AML-193 (cell line): ENCODE measurements around the gene LVRN.
"Not testable (repeated sequence)": the region's sequence is repeated elsewhere in the genome, so short reads cannot be mapped to it uniquely, and the experiment has no call there.

Experiments
- DNase-seq, 2 experiments: peaks; one replicate each; lab custom pipeline; 2025; lab: John Stamatoyannopoulos, UW

The LVRN gene

DNA sequence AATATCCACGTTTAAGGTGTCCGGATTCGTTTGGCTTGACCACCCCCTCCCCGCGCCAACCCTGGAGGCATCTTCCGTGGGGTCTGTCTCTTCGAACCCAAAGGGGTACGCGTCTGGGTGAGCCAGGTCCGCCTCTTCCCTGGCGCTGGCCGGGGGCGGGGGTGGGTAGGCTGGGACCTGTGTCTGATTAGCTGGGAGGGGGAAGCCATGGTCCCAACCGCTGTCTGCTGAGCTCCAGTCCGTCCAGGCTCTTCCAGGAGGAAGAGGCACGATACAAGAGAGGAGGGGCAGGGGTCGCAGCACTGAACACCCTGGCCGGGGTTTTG, at the start of gene LVRN:
Gene LVRN (plus strand): TSS at position 237 of the 326 bp plus-strand sequence. CDS start 143 bp downstream, outside the sequence.
- DNase-seq: no peak

GRCh38 chr5:115913623-115914400, 48.5 kb upstream of the LVRN start:
- DNase-seq: not testable (repeated sequence)

GRCh38 chr5:115920171-115920725, 42.0 kb upstream of the LVRN start:
- no peak for DNase-seq

GRCh38 chr5:115928578-115929407, 33.5 kb upstream of the LVRN start:
- DNase-seq: not testable (repeated sequence)

GRCh38 chr5:115930171-115930570, 32.1 kb upstream of the LVRN start:
- DNase-seq: not testable (repeated sequence)

DNA sequence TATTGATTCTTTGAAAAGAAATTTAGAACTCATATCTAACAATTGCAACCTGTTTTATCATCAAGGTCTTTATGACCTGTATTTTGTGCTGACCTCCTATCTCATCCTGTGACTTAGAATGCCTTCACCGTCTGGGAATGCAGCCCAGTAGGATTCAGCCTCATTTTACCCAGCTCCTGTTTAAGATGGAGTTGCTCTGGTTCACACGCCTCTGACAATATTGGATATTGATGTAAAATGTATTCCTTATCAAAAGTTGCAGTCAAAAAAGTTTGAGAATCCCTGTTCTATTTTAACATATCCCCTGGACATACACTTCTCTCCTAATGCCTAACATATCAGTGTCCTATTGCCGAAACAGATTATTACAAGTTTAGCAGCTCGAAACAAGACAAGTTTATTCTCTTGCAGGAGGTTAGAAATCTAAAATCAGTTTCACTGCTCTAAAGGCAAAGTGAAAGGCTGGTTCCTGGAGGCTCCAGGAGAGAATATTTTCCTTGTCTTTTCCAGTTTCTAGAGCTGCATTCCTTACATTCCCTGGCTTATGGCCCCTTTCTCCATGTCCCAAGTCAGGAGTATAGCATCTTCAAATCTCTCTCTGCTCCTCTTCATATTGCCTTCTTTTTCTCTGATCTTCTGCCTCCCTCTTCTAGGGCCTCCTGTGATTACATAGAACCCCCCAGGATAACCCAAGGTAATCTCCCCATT, 31.5 kb upstream of the LVRN start:
- no peak for DNase-seq

GRCh38 chr5:115932991-115933390, 29.3 kb upstream of the LVRN start:
- DNase-seq: no peak

DNA sequence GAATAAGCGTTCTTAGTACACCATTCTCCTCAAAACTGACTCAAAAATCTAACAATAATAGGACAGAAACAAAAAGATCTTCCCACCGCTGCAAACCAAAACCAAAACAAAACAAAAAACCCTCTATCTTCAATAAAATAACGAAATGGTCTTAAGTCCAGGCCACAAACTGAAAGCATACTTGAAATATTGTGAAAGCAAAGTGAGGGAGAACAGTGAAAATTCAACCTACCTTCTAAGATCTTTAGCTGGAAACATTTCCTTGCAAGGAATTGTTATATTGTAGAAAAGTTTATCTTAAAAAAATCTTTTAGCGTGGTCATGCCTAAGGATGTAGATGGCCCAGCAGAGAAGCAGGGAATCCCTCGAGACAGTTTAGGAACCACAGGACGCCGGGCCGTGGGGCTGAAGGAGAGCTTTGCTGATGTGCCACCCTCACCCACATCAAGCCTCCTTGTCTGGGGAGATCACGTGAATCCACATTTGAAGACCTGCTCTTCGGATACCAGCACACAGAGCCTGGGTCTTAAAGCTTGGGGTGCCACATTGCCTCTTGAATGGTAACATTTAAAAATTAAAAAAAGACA, 27.8 kb upstream of the LVRN start:
- no peak for DNase-seq

DNA sequence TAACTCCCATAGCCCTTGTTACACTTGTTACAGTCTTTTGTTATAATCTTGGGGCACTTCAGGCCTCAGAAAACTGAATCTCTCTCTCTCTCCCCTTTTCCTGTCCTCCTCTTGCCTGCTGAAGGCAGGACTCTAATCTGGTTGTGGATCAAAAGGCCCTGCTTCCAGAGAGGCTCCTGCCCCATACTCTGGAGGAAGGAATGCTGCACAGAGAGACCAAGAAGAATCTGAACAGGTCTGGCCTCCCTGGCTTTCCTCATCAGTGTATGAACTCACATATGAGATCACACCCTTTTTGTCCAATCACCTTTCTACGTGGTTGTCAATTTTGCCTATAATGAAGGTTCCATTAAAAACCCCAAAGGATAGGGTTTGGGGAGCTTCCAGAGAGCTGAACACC, 26.2 kb upstream of the LVRN start:
- DNase-seq: no peak

GRCh38 chr5:115939059-115939458, 23.2 kb upstream of the LVRN start:
- no peak for DNase-seq

DNA sequence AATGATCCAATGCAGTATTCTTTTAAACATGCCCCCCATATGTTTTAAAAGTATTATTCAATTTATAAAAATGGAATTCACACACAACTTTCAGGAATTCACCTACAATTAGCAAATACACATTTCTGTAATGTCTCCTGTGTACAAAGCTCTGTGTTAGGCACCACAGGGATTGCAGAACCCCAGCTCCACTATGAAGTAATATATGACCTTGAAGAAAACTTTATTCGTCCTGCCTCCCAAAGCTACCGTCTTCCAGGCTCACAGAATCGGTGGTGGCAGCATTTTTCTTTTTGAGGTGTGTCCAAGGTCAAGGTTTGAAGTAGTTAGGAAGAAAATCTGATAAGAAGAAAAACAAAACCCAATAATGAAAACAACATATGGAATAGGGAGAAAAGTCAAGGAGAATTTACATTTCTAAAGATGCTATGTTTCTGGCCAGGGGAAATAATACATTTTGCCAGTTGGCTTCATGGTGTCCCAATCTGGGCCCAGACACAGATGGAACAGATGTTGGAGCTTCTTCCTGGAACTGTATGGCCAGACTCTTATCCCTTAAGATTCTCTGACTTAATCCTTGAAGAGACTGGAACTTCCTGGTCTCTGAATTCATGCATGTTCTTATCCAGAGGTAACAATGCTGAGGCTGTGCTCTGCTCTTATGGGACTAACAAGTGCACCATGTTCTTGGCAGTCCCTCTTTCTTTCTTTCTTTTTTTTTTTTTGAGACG, 22.0 kb upstream of the LVRN start:
- no peak for DNase-seq

DNA sequence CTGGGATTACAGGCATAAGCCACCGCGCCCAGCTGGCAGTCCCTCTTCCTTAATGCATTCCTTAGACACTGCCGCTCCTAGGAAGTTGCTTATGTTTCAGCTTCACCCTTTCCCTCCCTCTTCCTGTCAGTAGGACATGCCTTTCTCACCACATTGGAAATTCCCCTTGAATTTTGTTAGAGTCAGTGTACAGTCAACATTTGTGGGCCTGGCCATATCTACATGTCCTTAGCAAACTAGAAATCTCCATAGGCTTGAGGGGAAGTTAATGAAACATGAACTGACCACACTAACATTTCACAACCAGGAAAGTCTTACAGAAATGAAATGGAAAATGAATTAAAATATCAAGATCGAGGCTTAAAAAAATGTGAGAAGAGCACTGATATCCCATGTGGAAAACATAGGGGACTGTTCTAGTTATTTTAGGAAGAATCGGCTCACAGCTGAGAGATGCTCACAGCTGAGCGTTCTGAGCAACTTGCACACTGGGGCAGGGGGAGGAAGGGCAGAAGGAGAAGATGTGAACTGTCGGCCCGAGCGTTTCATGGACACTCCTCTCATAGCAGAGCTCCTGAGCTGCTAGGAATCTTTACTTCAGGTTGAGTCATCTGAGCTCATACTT, 21.1 kb upstream of the LVRN start:
- DNase-seq: peak; percentile 54 to 65

GRCh38 chr5:115944501-115944900, 17.8 kb upstream of the LVRN start:
- DNase-seq: no peak

DNA sequence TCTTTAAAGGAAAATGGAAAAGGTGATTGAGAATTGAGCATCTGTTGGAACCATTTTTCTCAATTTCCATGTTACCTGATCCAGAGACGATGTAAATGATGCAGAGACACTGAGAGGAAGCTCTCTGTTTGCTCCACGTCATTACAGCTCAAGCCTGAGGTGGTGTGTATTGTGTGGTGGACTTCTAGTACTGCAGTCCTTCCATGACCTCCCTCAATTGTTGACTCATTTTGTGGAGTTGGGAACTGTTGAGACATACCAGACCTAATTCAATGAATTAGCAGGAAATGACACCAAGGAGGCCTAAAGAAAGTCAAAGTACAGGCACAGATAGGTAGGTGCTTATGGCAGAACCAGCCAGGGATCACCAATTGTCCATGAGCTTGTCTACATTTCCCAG, 15.6 kb upstream of the LVRN start:
- no peak for DNase-seq

GRCh38 chr5:115947260-115947659, 15.0 kb upstream of the LVRN start:
- DNase-seq: no peak

DNA sequence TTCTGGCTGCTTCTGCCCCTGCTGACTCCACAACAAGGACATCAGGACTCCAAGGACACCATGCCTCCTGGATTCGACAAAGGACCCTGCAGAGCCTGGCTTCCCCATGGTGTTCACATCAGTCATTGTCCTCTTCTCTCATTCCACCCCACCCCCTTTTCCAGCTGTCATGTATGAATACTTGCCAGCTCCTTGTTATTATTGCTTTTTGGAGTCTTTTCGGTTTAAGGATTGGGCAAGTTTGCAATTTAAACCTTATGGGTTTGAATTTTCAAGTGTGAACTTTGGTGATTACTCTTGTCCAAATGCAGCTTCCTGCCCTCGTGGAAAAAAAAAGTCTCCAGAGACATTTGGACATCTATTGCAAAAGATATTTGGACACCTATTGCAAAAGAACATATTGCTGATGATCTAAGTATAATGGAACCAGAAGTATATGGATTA, 14.2 kb upstream of the LVRN start:
- peak; percentile 37 to 56 for DNase-seq

DNA sequence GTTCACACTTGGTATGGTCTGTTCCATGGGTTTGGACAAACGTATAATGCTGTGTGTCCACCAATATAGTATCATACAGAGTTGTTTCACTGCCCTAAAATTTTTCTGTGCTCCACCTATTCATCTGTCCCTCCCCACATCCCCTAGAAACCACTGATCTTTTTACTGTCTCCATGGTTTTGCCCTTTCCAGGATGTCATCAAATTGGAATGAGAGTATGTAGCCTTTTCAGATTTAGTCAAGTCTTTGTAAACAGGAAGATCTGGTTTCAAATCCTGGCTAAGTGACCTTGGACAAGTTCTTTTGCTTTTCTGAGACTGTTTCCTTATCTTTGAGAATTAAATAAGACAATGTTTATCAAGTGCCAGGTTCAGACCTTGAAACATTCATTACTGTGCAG, 13.2 kb upstream of the LVRN start:
- DNase-seq: no peak

DNA sequence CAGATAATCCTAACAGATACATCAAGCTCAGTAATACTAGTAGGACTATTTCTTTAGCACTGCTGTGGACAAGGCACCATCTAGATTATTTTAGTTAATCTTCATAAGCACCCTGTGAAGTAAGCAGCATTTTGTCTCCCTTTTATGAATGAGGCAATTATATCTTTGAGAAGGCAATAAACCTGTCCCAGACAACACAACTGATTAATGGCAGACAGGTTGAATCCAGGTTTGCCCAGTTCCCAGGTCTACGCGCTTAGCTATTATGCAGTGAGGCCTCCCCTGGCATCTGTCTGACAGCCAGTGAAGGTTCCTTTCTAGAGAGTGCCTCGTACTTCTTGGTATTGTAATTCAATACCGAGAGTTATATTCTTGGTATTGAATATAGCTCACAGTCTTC, 9.7 kb upstream of the LVRN start:
- no peak for DNase-seq

- no peak for DNase-seq
Observed at GRCh38 chr5:115954144-115954543, 8.1 kb upstream of the LVRN start.

GRCh38 chr5:115956957-115957356, 5.3 kb upstream of the LVRN start:
- DNase-seq: no peak
